ENCODE data around the gene HOXC6. TPM values are rescaled to one million over a fixed set of nuclear protein-coding genes. Genes with fewer than 3 reads are reported as not detected.

The HOXC6 gene
- total and polyA plus RNA-seq, 2 donors (not counting 3 experiments of a cell fraction or from before 2014, with no cell fraction given): 0.58 to 0.72 TPM

DNA sequence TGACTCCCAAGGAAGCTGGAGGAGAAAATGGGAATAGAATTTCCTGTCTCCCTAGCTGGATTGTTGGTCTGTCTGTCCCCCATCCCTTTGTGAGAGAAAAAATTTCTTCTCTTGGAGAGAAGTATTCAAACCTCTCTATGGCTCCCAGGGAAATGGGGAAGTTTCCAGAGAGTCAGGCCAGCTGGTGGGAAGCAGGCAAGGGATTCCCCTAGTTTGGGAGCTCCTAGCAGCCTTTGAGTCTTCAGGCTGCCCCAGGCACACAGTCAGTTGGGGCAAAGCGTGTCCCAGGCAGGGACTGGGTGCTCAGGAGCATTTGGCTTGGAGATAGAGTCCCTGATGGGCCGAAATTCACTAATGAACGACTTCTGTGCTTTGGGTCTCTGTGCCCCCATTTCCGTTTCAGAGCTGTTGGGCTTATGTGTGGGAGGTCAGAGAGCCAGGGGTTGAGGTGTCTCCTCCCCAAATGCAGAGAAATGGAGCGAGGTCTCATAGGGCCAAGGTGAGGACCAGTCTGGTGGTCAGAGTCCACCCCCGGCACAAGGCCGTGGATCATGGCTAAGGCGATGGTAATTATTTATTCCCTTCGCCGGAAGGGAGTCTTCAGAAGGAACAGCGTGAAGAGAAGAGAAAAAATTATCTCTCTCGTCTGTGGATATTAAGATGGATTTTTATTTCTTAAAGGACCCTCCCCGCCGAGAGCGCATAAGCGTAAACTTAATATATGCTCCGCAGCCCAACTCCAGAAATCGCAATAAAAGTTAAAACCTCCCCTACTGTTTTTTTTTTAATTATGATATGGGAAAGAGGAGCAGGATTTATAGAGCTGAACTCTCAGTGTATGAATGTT lies 34.9 kb upstream of the HOXC6 start:
- peaks cover 92 to 98% of the 10 kb centered on the region in 2 experiments for H3K27me3 ChIP-seq (ENCODE audit: control insufficient read depth in 2 of 2, insufficient read depth in 2 of 2, low read length in 2 of 2)
- no peak overlapping the region for H3K27ac ChIP-seq (ENCODE audit: insufficient read depth, low read depth, low read length)
- dilution Hi-C loops (cut with MboI; ENCODE audit: extremely low pct_ligation_motif_present, low sequenced_read_pairs): no loop called here
- no peaks in the 10 kb centered on the region for H3K9me1 ChIP-seq (replicated peaks; ENCODE audit: control insufficient read depth, extremely low read depth, insufficient read depth, low read length)
- no peak overlapping the region for H3K4me3 ChIP-seq (replicated peaks in 1 of 3; ENCODE audit: insufficient read depth in 1 of 3, low read depth in 1 of 3, low read length in 3 of 3)
- CTCF ChIA-PET: interaction anchor here (1.2 to 4.3 kb wide), 3 partner anchors 9 to 39 kb away, joined by 3 to 24 read pairs (median 9); partner anchors contain the start of gene HOXC10
- H4K20me1 ChIP-seq (replicated peaks; ENCODE audit: control insufficient read depth, extremely low read depth, insufficient read depth, low read length): no peaks in the 10 kb centered on the region
- FAIRE-seq (no peak), DNase-seq (ENCODE audit: low read depth, low spot score) (no peak)
- intact Hi-C loops (cut with micrococcal nuclease): no loop called here
- H3K4me2 ChIP-seq (ENCODE audit: insufficient read depth, low read length): no peak overlapping the region
- H2AFZ ChIP-seq (ENCODE audit: low read depth, low read length): no peak overlapping the region
- H3K9me3 ChIP-seq (replicated peaks; ENCODE audit: control insufficient read depth, insufficient read depth, low read length): no peaks in the 10 kb centered on the region
- no peaks in the 10 kb centered on the region for H3K79me2 ChIP-seq (ENCODE audit: control insufficient read depth, insufficient read depth, low read length)
- no TSS peak for BruUV-seq (replicated peaks)
- H3K4me1 ChIP-seq (ENCODE audit: control insufficient read depth, extremely low read depth, insufficient read depth, low read length): no peaks in the 10 kb centered on the region
- POLR2A ChIA-PET: no interaction called here
- TF ChIP-seq, protein P1, sequence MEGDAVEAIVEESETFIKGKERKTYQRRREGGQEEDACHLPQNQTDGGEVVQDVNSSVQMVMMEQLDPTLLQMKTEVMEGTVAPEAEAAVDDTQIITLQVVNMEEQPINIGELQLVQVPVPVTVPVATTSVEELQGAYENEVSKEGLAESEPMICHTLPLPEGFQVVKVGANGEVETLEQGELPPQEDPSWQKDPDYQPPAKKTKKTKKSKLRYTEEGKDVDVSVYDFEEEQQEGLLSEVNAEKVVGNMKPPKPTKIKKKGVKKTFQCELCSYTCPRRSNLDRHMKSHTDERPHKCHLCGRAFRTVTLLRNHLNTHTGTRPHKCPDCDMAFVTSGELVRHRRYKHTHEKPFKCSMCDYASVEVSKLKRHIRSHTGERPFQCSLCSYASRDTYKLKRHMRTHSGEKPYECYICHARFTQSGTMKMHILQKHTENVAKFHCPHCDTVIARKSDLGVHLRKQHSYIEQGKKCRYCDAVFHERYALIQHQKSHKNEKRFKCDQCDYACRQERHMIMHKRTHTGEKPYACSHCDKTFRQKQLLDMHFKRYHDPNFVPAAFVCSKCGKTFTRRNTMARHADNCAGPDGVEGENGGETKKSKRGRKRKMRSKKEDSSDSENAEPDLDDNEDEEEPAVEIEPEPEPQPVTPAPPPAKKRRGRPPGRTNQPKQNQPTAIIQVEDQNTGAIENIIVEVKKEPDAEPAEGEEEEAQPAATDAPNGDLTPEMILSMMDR (IDR thresholded peaks at IDR 0.05; ENCODE audit: extremely low read depth in 1 of 2, insufficient read depth in 1 of 2, low read depth in 1 of 2, low read length in 2 of 2): no peak
- no peak for TF ChIP-seq EZH2 (IDR thresholded peaks at IDR 0.05; ENCODE audit: borderline replicate concordance, low read depth, low read length, severe bottlenecking)
- TF ChIP-seq POLR2A (IDR thresholded peaks at IDR 0.05; ENCODE audit: low read depth, low read length): no peak
- TF ChIP-seq FOS (IDR thresholded peaks at IDR 0.05; ENCODE audit: borderline replicate concordance, insufficient read depth, low read length): no peak
- TF ChIP-seq POLR2AphosphoS5 (IDR thresholded peaks at IDR 0.05; ENCODE audit: insufficient read depth, low read depth, low read length): no peak
- no peak for TF ChIP-seq GATA2 (IDR thresholded peaks at IDR 0.05; ENCODE audit: insufficient read depth, insufficient read length, low read depth, low read length)
- TF ChIP-seq, protein P2, sequence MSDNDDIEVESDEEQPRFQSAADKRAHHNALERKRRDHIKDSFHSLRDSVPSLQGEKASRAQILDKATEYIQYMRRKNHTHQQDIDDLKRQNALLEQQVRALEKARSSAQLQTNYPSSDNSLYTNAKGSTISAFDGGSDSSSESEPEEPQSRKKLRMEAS (IDR thresholded peaks at IDR 0.05; ENCODE audit: insufficient read depth, insufficient read length): no peak
- no peak for TF ChIP-seq MYC (IDR thresholded peaks at IDR 0.05; ENCODE audit: low read depth, low read length)
- no peak for TF ChIP-seq JUN (IDR thresholded peaks at IDR 0.05; ENCODE audit: borderline replicate concordance, insufficient read depth, insufficient read length, low read depth)
- H3K36me3 ChIP-seq (ENCODE audit: control insufficient read depth in 2 of 2, extremely low read depth in 1 of 2, insufficient read depth in 2 of 2, low read length in 2 of 2): no peaks in the 10 kb centered on the region
- H3K9ac ChIP-seq (replicated peaks; ENCODE audit: extremely low read depth, insufficient read depth, low read length): no peak overlapping the region
